ENCODE data around the gene C1orf174.

- TF ChIP-seq POLR2A (IDR thresholded peaks at IDR 0.05) = no peak
- TF ChIP-seq CTCF (IDR thresholded peaks at IDR 0.05) = no peak
Measured at GRCh38 chr1:3883194-3883925, 16.7 kb downstream of the C1orf174 start.
